Stimulated activated CD8-positive, alpha-beta memory T cell treated with anti-CD3 and anti-CD28 coated beads, Interleukin-15, amount 100 ng/mL, for 1 hour (primary cell): ENCODE data around the gene ALX4.

Experiments
- DNase-seq: peaks from one replicate; pipeline ENCODE4 v3.0.0-alpha.2; 2020; ENCODE audit warnings: low read depth

The ALX4 gene

GRCh38 chr11:44309478-44310205, at the start of gene ALX4:
Gene ALX4 (minus strand): TSS chr11:44310139. CDS start chr11:44310062, 77 bp downstream.
- DNase-seq = no peak

DNA sequence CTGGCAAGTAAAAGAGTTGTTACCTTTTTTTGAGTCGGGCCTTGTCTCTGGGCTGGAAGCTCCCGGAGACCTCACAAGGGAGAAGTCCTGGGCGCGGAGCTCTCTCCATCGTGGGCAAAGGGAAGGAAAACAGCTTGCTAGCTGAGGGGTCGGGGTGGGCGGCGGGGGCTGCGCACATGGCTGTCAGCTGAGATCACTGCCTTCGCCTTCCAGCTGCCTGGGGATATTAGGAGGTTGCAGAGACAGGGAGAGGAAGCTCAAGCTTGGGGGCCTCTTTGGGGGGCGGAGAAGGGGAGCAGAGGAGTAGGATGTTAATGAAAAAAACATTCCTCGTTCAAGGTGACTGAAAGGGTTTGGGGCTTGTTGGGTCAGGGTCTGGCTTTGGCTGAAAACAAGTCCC, 49.2 kb upstream of the ALX4 start:
- no peak for DNase-seq

GRCh38 chr11:44358713-44359112, 48.8 kb upstream of the ALX4 start:
- DNase-seq = no peak

DNA sequence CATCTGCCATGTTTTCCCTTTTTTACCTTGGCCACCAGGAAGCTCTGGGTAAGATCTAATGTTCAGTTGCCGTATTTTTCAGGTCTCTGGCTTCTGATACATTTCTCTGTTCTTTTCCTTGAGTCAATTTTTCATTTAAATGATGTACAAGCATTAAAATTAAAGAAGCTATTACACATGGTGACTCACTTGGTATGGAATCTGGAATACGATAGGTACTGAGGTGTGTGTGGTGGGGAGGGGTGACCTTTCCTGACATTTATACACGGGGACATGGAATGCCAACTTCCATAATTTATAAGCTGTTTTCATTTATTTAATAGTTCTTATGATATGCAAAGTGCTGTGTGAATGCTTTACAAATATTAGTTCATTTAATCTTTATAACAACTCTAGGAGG, 47.8 kb upstream of the ALX4 start:
- no peak for DNase-seq

GRCh38 chr11:44356351-44356750, 46.4 kb upstream of the ALX4 start:
- no peak for DNase-seq

GRCh38 chr11:44351898-44352498, 42.1 kb upstream of the ALX4 start:
- no peak for DNase-seq

DNA sequence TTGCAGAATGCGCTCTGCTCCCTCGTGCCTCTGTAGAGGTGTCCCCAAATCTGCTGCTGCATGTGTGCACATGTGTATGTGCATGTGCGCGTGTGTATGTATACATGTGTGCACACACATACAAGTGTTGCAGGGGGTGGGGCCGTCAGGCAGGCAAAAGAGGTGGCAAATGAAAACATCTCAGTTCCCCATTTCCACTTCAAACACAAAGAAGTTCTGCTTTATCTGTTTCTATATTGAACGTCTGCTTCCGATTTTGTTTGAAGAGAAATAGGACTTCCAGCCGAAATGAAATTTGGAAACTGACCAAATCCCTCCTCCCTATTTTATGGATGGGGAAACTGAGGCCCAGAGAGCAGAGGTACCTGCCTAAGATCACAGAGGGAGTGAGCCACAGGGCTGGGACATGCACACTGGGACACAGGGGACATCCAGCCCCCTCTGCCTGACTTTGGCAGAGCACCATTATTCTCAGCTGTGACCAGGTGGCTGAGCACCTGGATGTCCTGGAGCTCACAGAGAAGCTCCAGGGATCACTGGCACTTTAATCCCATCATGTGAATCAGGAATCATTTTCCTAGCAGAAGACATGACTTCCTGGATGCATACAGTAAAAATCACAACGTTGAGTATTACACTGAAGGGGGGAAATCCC, 41.2 kb upstream of the ALX4 start:
- no peak for DNase-seq

- no peak for DNase-seq
These were observed 39.4 kb upstream of the ALX4 start for GRCh38 chr11:44349328-44349727.

GRCh38 chr11:44348721-44349120, 38.8 kb upstream of the ALX4 start:
- no peak for DNase-seq

- DNase-seq = no peak
These were observed 38.2 kb upstream of the ALX4 start for GRCh38 chr11:44348114-44348513.

DNA sequence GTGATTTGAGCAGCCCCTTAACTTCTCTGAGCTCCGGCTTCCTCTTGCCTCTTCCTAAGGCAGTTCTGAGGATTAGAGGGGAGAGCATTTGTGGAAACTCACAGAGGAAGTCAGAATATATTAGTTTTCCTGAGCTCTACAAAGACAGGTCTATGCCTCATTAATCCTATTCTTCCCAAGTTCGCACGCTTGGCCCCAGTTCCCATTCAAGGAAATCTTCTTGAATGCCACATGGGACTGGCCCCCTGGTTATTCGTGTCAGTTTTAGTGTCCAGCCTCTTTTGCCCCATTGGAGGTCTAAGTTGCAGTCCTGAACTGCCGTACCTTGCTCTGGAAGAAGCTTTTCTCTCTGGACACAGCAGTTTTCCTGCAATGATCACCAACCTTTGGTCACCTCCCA, 37.6 kb upstream of the ALX4 start:
- DNase-seq = no peak

GRCh38 chr11:44346983-44347382, 37.0 kb upstream of the ALX4 start:
- no peak for DNase-seq

GRCh38 chr11:44345781-44346180, 35.8 kb upstream of the ALX4 start:
- no peak for DNase-seq

DNA sequence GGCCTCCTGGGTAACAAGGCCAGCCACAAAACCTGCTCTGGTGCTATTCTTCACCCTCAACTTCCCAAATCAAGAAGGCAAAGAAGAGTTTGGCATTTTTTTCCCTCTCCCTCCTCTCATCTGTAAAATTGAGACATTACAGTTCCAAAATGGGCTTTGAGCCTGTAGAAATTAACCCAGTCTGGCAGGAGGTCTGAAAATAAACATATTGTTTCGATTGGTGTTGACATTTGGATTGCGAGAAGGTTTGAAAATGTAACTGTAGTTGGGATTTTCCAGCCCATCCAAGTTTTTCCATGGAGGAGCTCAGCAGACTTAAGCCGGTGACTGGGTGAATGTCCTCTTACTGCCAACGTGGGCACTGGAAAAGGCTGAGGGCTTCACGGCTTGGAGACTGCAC, 35.0 kb upstream of the ALX4 start:
- DNase-seq = no peak

DNA sequence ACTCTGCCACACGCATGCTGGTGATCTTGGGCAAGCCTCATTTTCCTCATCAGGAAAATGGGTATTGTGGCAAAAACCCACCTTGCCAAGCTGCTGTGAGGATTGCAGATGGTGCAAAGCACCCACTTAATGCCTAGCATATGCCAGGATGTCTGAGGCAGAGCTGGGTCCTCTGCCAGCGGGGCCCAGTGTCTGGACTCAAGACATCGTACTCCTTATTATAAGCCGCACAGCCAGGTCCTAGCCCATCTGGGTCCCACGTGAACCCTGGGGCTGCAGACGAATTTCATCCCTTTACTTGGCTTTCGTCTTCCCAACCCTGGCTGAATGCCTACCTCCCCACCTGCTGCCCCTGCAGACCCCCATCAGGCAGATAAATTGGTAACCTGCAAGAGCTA, 34.5 kb upstream of the ALX4 start:
- no peak for DNase-seq

DNA sequence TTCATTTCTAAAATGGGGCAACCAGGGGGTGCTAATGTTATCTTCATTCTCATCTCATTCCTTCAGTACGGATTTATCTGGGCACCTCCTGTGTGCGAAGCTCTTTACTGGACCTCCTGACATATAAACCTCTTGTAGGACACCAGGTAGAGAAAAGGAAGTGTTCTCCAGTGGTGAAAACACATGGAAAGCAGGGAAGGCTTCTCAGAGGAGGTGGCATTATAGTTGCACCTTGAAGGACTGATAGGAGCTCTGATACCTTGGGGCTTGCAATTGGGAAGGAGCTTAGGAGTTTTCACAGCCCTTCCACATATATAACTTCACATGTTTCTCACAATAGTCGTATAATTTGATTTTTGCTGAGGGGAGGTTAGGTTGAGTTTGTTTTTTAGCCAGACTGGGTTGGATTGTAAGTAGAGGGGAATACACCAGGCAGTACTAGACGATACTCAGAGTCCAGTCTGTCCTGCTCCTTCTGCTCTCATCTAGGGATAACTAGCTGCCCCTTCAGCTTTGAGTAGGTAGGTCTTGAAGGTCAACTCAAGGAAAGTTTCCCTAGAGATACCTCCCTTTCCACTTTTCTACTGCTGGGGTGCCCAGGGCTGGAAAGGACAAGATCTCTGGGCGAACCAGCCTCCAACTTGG, 34.0 kb upstream of the ALX4 start:
- DNase-seq = no peak

DNA sequence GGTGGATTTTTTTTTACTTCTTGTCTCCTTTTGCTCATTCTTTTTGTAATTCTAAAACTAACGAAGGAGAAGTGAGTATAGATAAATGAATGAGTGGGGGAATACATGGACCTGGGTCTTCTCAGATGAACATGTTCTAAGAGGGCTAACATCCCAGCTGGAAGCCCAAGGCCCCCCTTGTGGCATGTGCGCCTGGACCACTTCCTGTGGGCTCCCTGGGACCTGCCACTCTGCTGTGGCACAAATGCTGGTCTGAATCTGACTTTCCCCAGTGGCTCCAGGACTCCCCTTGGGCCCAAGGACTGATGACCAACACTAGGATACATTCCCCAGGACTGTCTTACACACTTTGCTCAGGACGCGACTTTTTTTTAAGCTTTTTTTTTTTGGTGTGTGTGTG, 32.7 kb upstream of the ALX4 start:
- DNase-seq = no peak

DNA sequence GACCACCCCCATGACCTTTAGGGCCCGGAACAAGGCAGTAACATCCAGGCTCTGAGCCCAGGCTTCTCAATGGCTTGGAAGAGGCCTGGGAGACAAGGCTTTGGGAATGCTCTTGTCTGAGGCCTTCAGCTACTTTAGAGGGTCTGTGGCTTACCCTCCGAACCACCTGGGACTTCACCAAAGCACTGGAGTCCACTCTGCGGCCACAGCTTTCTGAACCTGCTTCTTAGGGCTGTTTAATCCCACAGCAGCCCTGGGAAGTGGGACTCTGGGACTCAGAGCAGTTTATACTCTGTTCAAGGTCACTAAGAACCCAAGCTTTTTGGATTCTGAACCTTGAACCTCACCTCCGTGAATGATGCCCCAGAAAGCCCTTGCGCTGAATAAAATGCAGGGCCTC, 30.7 kb upstream of the ALX4 start:
- DNase-seq = no peak

DNA sequence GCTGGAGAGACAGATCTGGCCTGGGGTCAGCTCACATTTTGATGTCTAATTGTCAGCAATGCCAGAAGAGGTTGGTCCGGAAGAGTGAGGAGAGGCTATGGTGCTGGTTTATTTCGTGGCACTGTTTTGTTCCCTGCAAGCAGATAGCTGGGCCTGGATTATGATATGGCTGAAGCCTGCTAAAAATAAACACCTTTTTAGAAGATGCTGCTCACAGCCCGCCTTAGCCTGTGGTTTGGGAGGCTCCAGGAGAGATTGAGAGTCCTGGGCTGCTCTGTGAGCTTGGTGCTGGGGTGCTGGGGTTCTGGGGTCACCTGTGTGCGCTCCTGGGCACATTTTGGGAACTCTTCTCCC, 29.6 kb upstream of the ALX4 start:
- no peak for DNase-seq

- DNase-seq = no peak
These were observed 29.0 kb upstream of the ALX4 start for GRCh38 chr11:44338698-44339529.

DNA sequence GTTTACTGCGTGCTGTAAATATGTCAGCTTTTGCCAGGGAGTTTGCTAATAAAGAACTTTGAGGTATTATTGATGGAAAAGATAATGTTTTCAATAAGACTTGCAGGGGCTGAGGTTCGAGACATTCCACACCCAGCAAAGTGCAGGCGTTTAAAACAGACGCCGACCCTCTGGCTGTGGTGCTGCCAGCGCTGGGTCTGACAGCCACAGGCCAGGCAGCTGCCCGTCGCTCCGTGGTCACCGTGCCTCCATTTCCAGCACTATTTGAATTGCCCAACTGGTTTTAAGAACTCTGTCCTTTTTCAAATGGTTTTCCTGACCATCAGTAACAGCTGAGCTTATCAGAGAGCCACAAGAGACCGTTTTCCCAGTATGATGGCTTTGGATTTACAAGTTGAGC, 28.1 kb upstream of the ALX4 start:
- DNase-seq = no peak

- no peak for DNase-seq
These were observed 26.0 kb upstream of the ALX4 start for GRCh38 chr11:44335919-44336318.
